OCI-LY3 (cell line): ENCODE data around the gene ARFGAP3.

Source experiments
- EZH2phosphoT487 ChIP-seq: fragments of 200-600 bp; shearing (Covaris generic); IDR thresholded peaks from 2 replicates; pipeline ENCODE4 v1.6.1; 2018; ENCODE audit warnings: antibody characterized with exemption, mixed run types, low read depth
- TF ChIP-seq, protein P1 (sequence below): fragments of 200-600, 300-600 bp; sonication (generic); IDR thresholded peaks from 2 replicates; pipeline ENCODE4 v1.5.1; 2014; ENCODE audit warnings: antibody characterized with exemption, low read length, low read depth

DNA sequence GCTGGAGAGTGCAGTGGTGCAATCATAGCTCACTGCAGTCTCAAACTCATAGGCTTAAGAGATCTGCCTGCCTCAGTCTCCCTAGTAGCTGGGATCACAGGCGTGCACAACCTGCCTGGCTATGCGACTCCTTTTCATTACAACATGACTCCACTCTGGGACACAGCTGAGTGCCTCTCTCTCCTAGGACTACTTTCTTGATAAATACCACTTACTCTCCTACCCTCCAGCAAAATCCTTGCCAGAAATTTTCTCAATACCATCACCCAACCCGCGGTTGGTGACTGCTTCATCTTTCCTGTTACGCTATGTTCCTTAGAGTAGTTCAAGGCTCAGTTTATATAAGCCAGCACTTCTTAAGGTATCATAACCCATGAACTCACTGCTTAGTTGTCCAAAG is 26.9 kb downstream of the ARFGAP3 start:
- no peak for TF ChIP-seq EZH2phosphoT487
- TF ChIP-seq, protein P1, sequence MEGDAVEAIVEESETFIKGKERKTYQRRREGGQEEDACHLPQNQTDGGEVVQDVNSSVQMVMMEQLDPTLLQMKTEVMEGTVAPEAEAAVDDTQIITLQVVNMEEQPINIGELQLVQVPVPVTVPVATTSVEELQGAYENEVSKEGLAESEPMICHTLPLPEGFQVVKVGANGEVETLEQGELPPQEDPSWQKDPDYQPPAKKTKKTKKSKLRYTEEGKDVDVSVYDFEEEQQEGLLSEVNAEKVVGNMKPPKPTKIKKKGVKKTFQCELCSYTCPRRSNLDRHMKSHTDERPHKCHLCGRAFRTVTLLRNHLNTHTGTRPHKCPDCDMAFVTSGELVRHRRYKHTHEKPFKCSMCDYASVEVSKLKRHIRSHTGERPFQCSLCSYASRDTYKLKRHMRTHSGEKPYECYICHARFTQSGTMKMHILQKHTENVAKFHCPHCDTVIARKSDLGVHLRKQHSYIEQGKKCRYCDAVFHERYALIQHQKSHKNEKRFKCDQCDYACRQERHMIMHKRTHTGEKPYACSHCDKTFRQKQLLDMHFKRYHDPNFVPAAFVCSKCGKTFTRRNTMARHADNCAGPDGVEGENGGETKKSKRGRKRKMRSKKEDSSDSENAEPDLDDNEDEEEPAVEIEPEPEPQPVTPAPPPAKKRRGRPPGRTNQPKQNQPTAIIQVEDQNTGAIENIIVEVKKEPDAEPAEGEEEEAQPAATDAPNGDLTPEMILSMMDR = no peak
